ENCODE measurements around the gene BMPR1B.

DNA sequence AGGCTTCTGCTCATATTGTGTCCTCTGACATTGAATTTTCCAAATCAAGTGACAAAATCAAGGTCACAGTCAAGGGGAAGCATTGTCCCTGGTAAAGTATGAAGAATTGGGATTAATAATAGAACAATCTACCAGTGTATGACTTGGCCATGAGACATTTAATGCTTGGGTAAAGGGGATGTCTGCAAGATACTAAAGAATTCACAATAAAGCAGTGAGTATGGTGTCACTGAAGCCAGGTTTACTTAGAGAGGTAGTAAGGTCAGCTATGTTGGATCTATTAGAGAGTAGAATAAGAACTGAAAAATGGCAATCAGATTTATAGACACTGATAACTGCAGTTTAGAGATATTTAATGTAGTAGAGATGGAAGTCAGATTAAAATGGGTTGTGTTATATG lies 349.2 kb downstream of the BMPR1B start:
- TF ChIP-seq, protein P1, sequence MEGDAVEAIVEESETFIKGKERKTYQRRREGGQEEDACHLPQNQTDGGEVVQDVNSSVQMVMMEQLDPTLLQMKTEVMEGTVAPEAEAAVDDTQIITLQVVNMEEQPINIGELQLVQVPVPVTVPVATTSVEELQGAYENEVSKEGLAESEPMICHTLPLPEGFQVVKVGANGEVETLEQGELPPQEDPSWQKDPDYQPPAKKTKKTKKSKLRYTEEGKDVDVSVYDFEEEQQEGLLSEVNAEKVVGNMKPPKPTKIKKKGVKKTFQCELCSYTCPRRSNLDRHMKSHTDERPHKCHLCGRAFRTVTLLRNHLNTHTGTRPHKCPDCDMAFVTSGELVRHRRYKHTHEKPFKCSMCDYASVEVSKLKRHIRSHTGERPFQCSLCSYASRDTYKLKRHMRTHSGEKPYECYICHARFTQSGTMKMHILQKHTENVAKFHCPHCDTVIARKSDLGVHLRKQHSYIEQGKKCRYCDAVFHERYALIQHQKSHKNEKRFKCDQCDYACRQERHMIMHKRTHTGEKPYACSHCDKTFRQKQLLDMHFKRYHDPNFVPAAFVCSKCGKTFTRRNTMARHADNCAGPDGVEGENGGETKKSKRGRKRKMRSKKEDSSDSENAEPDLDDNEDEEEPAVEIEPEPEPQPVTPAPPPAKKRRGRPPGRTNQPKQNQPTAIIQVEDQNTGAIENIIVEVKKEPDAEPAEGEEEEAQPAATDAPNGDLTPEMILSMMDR (conservative IDR thresholded peaks at IDR 0.05 in 1 of 2, IDR thresholded peaks at IDR 0.05 in 1 of 2; ENCODE audit: extremely low read depth in 1 of 2, insufficient read depth in 1 of 2, low read depth in 1 of 2, low read length in 2 of 2), result no peak
- TF ChIP-seq EZH2 (IDR thresholded peaks at IDR 0.05; ENCODE audit: borderline replicate concordance, low read length), result no peak

All from mammary epithelial cell (primary cell).